OCI-LY7 (cell line): ENCODE measurements around the gene PTH2. TPM values are rescaled to one million over a fixed set of nuclear protein-coding genes. Genes with fewer than 3 reads are reported as not detected.

Source experiments
- Bru-seq: library from RNA; stranded (reverse); fragments of 400-500 nt; gene quantifications from one replicate; lab custom pipeline; 2021; lab: Mats Ljungman, UMichigan
- BruChase-seq, 2 experiments: library from RNA; stranded (reverse); fragments of 400-500 nt; gene quantifications; one replicate each; lab custom pipeline; 2021; lab: Mats Ljungman, UMichigan
- BruUV-seq: library from RNA; stranded (reverse); fragments of 400-500 nt; replicated peaks from 2 replicates; lab custom pipeline; 2021; lab: Mats Ljungman, UMichigan
- CTCF ChIA-PET: fragments of 300-600 bp; sonication (Branson Sonifier 250); formaldehyde crosslinking; loops from one replicate; lab custom pipeline; 2022; ENCODE audit warnings: antibody characterized with exemption; ENCODE audit not compliant: unreplicated experiment; lab: Charles Lee
- POLR2A ChIA-PET: fragments of 300-600 bp; sonication (Branson Sonifier 250); formaldehyde crosslinking; loops from one replicate; lab custom pipeline; 2022; ENCODE audit warnings: antibody characterized with exemption; lab: Charles Lee
- DNase-seq: peaks from one replicate; pipeline ENCODE4 v3.0.0-alpha.2; 2015; ENCODE audit warnings: low spot score
- H2AFZ ChIP-seq: fragments of 200-600 bp; sonication (generic), shearing (Covaris generic); 2 replicates; pipeline ENCODE4 v1.6.1; 2014; ENCODE audit warnings: mild to moderate bottlenecking, antibody characterized with exemption, low read length, moderate library complexity
- H3K27ac ChIP-seq: fragments of 200-600 bp; sonication (generic); 2 replicates; pipeline ENCODE4 v1.5.1; 2014; ENCODE audit warnings: mixed run types, low read depth, mild to moderate bottlenecking, moderate library complexity, low read length, inconsistent platforms; ENCODE audit not compliant: poor library complexity, severe bottlenecking
- H3K36me3 ChIP-seq: fragments of 200-600 bp; sonication (generic); 2 replicates; pipeline ENCODE4 v1.6.1; 2014; ENCODE audit warnings: mild to moderate bottlenecking, antibody characterized with exemption, low read length, moderate library complexity, mixed read lengths; ENCODE audit not compliant: insufficient read depth
- H3K4me1 ChIP-seq: fragments of 200-600 bp; sonication (generic); 2 replicates; pipeline ENCODE4 v1.5.1; 2014; ENCODE audit warnings: mild to moderate bottlenecking, low read length; ENCODE audit not compliant: insufficient read depth, poor library complexity, severe bottlenecking
- H3K4me2 ChIP-seq: fragments of 200-600 bp; sonication (generic); 2 replicates; pipeline ENCODE4 v1.6.1; 2014; ENCODE audit warnings: mild to moderate bottlenecking, low read length
- H3K4me3 ChIP-seq: fragments of 200-600 bp; sonication (generic); 2 replicates; pipeline ENCODE4 v1.5.1; 2014; ENCODE audit warnings: mild to moderate bottlenecking, low read depth, low read length; ENCODE audit not compliant: poor library complexity, severe bottlenecking
- H3K79me2 ChIP-seq: fragments of 200-600 bp; sonication (generic); 2 replicates; pipeline ENCODE4 v1.6.1; 2016; ENCODE audit warnings: low read depth, mild to moderate bottlenecking, low read length, moderate library complexity, mixed read lengths; ENCODE audit not compliant: insufficient read depth
- H3K9me2 ChIP-seq: fragments of 200-600 bp; sonication (generic); 2 replicates; pipeline ENCODE4 v1.6.1; 2016; ENCODE audit warnings: mild to moderate bottlenecking, low read length, mixed read lengths; ENCODE audit not compliant: insufficient read depth
- H3K9me3 ChIP-seq: fragments of 200-600 bp; sonication (generic); 2 replicates; pipeline ENCODE4 v1.6.1; 2014; ENCODE audit warnings: mild to moderate bottlenecking, mixed run types, low read length, mixed read lengths
- H4K20me1 ChIP-seq: fragments of 200-600 bp; sonication (generic); 2 replicates; pipeline ENCODE4 v1.6.1; 2014; ENCODE audit warnings: mild to moderate bottlenecking, antibody characterized with exemption, low read length, moderate library complexity, mixed read lengths; ENCODE audit not compliant: insufficient read depth
- CTCF ChIP-seq: fragments of 200-600 bp; sonication (generic); conservative IDR thresholded peaks from 2 replicates; pipeline ENCODE4 v1.5.1; 2014; ENCODE audit warnings: mild to moderate bottlenecking, antibody characterized with exemption, low read length, moderate library complexity, mixed read lengths
- EZH2phosphoT487 ChIP-seq: fragments of 200-600 bp; sonication (generic); IDR thresholded peaks from 2 replicates; pipeline ENCODE4 v1.6.1; 2018; ENCODE audit warnings: low read depth, borderline replicate concordance, mild to moderate bottlenecking, mixed run types, antibody characterized with exemption, low read length, moderate library complexity, mixed read lengths
- intact Hi-C: fragments of 100-400 bp; cut with micrococcal nuclease; formaldehyde crosslinking; loops from one replicate; pipeline ENCODE4 v1.10.0; 2022; ENCODE audit not compliant: unreplicated experiment
- long read RNA-seq: library from polyadenylated mRNA; stranded (forward); transcript quantifications from one replicate; pipeline ENCODE4 v2.0.0, GENCODE V29; 2022
- total RNA-seq, 2 experiments: library from RNA; depleted of rRNA in 1 of 2; stranded (reverse); fragments of >200 nt in 1 of 2; shearing (Covaris generic) in 1 of 2; gene quantifications; 2 replicates each; pipeline ENCODE4 v1.2.3, GENCODE V29; 2014 to 2022

The PTH2 gene, protein sequence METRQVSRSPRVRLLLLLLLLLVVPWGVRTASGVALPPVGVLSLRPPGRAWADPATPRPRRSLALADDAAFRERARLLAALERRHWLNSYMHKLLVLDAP
- total RNA-seq (2014; rRNA removed; shearing (Covaris generic)), result 0.66 TPM in 1 of 2 replicates, not detected in the other
- total RNA-seq (2022), result 1.7 TPM in 1 of 2 replicates, not detected in the other
- Bru-seq, nascent RNA, result percentile 20 among the genes with signal in this experiment
- BruChase-seq, experiment 1, labeled RNA remaining after a 6-hour chase, result percentile 28 among the genes with signal in this experiment
- not detected for BruChase-seq, experiment 2, labeled RNA remaining after a 2-hour chase
- long read RNA-seq, partial matches to known transcripts, result 1 of 3 reads
- long read RNA-seq, other reads (novel, unspliced or antisense), result 2 of 3 reads

GRCh38 chr19:49423071-49423984 lies at the start of gene PTH2:
PTH2 (minus strand) TSS chr19:49423441; CDS start chr19:49423339, 102 bp downstream.
- Histone ChIP-seq H2AFZ (no peak within 1 kb of the TSS), H3K4me3 (no peak within 1 kb of the TSS), H4K20me1 (no peaks in the 10 kb centered on the region), H3K9me2 (no peaks in the 10 kb centered on the region), H3K27ac (no peak within 1 kb of the TSS), H3K9me3 (no peaks in the 10 kb centered on the region), H3K4me2 (peak within 1 kb of the TSS; percentile 20; the same call in 1 of the 2 replicates), H3K4me1 (peaks cover 63% of the 10 kb centered on the region), H3K36me3 (no peaks in the 10 kb centered on the region), H3K79me2 (no peaks in the 10 kb centered on the region)
- ChIA-PET POLR2A (no interaction called here), CTCF (no interaction called here)
- intact Hi-C loops, result no loop called here
- DNase-seq, result no peak
- no peak for TF ChIP-seq EZH2phosphoT487
- TF ChIP-seq CTCF, result no peak
- BruUV-seq, result no TSS peak

DNA sequence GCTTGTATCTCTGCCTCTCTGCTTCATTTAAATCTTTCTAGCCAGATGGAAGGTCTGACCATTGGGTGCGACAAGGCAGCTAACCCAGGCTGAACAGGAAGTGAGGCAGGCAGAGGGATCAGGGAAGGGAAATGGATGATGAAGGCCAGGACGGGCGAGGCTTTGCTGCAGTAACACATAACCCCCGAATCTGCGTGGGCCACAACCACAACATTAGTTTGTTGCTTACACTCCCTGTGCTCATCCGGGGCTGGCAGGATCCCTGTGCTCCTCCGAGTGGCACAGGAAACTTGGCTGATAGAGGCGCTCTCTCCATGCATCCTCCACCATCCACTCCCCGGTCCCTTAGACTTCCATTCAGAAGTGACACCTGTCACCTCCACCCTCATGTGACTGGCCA lies 49.7 kb upstream of the PTH2 start:
- Histone ChIP-seq H3K27ac (no peak overlapping the region), H3K9me2 (no peaks in the 10 kb centered on the region), H3K36me3 (peaks cover 29% of the 10 kb centered on the region; the same call in 1 of the 2 replicates), H3K9me3 (no peaks in the 10 kb centered on the region), H3K4me2 (no peak overlapping the region), H4K20me1 (no peaks in the 10 kb centered on the region), H3K79me2 (no peaks in the 10 kb centered on the region), H3K4me3 (no peak overlapping the region), H2AFZ (no peak overlapping the region), H3K4me1 (peaks cover 49% of the 10 kb centered on the region)
- intact Hi-C loops, result no loop called here
- no peak for DNase-seq
- no peak for TF ChIP-seq CTCF
- TF ChIP-seq EZH2phosphoT487, result no peak
- ChIA-PET POLR2A (interaction anchor here (0.7 to 1.4 kb wide), 2 partner anchors 16 to 102 kb away, joined by 3 to 4 read pairs; no protein-coding TSS in a partner anchor), CTCF (interaction anchor here (1.2 kb wide), 1 partner anchor 20 kb away, joined by 3 read pairs; the partner anchor contains the start of gene ALDH16A1)
- BruUV-seq, result no TSS peak
